GM21447 (cell line): ENCODE measurements around the gene SIK3.
"Not testable (repeated sequence)": the region's sequence is repeated elsewhere in the genome, so short reads cannot be mapped to it uniquely, and the experiment has no call there.

Experiments
- ATAC-seq: cut with Tn5 transposase; IDR thresholded peaks from one replicate; pipeline ENCODE4 v1.9.1; 2021; ENCODE audit not compliant: unreplicated experiment

Gene SIK3

DNA sequence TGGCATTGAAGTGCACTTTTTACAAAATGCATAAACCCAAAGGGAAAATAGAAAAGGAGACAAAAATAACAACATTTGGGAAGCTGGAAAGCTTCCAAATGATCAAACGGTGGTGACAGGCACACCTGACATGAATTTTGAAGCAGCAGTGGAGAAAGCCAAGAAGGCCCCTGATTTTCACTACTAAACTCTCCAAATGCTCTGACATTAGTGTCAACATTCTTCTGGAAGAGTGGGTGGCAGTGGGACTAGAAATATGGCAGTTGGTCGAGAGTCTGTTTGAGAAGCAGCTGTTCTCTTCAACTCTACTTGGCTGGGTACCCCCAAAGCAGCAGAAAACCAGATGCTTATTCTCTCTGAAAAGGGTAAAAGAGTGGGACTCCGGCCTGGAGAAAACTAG lies 294.2 kb downstream of the SIK3 start:
- ATAC-seq: no peak

DNA sequence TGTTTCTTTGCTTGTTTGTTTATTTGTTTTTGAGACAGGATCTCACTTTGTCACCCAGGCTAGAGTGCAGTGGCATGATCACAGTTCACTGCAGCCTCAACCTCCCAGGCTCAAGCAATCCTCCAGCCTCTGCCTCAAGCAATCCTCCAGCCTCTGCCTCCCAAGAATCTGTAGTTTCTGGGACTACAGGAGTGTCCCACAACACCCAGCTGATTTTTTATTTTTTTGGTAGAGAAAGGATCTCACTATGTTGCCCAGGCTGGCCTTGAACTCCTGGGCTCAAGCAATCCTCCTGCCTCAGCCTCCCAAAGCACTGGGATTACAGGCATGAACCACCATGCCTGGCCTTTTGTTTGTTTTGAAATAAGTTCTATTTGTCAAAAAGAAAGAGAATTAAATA lies 296.6 kb downstream of the SIK3 start:
- ATAC-seq: not testable (repeated sequence)

DNA sequence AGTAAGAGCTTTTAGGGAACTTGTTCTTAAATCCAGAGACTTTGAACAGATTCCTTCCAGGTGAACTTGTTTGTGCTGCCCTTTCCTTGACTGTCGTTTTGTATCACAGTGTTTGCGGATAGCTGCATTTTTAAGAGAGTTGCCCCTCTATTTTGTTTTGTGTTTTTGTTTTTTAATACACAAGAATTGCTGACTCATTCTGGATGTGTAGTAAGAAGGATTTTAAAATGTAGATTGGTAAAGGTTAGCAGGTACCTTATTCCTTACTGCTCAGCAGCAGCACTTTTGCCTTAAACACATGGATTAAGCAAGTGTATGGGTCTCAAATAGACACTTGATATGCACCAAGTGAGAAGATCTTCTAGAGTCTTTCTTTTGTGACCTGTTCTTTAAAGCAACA lies 297.6 kb downstream of the SIK3 start:
- no peak for ATAC-seq

DNA sequence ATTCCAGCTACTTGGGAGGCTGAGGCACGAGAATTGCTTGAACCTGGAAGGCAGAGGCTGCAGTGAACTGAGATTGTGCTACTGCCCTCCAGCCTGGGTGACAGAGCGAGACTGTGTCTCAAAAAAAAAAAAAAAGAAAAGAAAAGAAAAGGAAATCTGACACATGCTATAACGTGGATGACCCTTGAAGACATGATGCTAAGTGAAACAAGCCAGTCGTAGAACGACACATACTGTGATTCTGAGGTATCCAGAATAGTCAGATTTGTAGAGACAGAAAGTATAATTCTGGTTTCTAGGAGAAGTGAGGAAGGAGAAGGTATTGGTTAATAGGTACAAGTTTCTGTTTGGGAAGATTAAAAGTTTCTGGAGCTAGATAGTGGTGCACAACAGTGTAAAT lies 299.9 kb downstream of the SIK3 start:
- no peak for ATAC-seq

DNA sequence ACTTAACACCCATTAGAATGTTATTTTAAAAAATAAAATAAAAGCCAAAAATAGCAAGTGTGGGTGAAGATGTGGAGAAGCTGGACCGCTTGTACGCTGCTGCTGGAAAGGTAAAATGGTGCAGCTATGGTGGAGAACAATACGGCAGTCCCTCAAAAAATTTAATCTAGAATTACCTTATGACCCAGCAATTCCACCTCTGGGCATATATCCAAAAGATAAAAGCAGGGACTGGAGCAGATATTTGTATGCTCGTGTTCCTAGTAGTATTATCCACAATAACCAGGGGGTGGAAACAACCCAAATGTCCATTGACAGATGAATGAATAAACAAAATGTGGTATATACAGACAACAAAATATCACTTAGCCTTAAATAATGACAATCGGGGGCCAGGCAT lies 300.4 kb downstream of the SIK3 start:
- ATAC-seq: no peak

DNA sequence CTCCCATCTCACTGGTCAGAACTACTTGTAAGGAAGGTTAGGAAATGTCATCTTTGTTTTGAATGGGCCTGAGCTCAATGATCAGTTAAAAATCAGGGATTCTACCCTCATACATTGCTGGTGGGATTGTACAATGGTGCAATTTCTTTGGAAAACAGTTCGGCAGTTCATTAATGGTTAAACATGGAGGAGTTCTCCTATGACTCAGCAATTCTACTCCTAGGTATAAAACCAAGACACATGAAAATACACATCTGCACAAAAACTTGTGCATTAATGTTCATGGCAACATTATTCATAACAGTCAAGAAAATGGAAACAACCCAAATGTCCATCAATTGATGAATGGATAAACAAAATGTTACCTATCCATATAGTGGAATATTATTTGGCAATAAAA lies 301.7 kb downstream of the SIK3 start:
- no peak for ATAC-seq

DNA sequence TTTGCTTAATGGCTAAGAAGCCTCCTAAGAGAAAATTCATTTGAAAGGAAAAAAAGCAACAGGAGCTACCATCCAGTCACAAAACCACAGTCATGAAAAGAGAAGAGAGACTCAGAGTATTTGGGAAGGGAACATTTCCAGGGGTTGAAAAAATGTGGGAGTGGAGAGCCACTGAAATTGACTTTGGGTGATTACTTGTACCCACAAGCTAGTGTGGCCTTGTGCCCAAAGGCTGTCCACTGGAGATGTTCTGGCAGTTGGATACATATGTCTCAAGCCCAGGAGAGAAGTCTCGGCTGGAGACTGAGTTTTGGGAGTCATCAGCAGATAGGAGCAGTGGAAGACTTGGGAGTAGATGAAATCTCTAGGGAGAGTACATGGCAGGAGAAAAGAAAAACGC lies 303.4 kb downstream of the SIK3 start:
- no peak for ATAC-seq

DNA sequence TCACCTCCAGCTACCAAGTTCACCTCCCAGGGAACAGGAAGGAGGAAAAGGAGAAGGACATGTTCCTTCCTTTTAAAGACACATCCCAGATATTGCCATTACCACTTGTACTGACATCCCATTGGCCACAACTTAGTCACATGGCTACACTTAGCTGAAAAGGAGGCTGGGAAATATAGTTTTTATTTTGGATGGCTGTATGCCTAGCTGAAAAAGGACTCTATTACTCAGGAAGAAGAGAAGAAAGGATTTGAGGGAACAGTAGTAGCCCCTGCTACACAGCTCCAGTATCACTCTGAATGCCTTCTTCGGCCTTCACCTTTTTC lies 304.5 kb downstream of the SIK3 start:
- ATAC-seq: no peak
